Tibial nerve (tissue), 4 donors: ENCODE measurements around the gene FCAMR. TPM values are rescaled to one million over a fixed set of nuclear protein-coding genes. Genes with fewer than 3 reads are reported as not detected.
A peak's percentile ranks its signal among the peaks of the same experiment; 100 is the strongest.

ENCODE experiments used
- DNase-seq, 2 donors: peaks; one replicate each; pipeline ENCODE4 v3.0.0-alpha.2; 2019; ENCODE audit warnings: low spot score in 2 of 2
- H3K27ac ChIP-seq, 4 donors: fragments of 200-600 bp; sonication (generic) in 3 of 4; one replicate each; pipeline ENCODE4 v1.5.1; 2017 to 2019; ENCODE audit warnings: mild to moderate bottlenecking in 1 of 4
- H3K27me3 ChIP-seq, 2 donors: fragments of 200-600 bp; sonication (generic) in 1 of 2; one replicate each; pipeline versions ENCODE4 v1.5.1 to v1.6.0; 2017 to 2019
- H3K36me3 ChIP-seq, 3 donors: fragments of 200-600 bp; sonication (generic); one replicate each; pipeline ENCODE4 v1.5.1; 2018 to 2019
- H3K4me1 ChIP-seq, 4 donors: fragments of 200-600 bp; sonication (generic) in 3 of 4; one replicate each; pipeline ENCODE4 v1.5.1; 2017 to 2019
- H3K4me3 ChIP-seq, 4 donors: fragments of 200-600 bp; sonication (generic) in 3 of 4; one replicate each; pipeline ENCODE4 v1.5.1; 2017 to 2019; ENCODE audit warnings: mild to moderate bottlenecking in 1 of 4, moderate library complexity in 1 of 4
- H3K9me3 ChIP-seq, 4 donors: fragments of 200-600 bp; sonication (generic) in 3 of 4; one replicate each; pipeline ENCODE4 v1.5.1; 2017 to 2019
- CTCF ChIP-seq, 5 experiments: fragments of 200-600 bp in 3 of 5; fragments of 450-650 bp in 2 of 5; sonication (generic) in 3 of 5; IDR thresholded peaks; one replicate each; pipeline ENCODE4 v1.5.1; 2016 to 2019; ENCODE audit warnings: antibody characterized with exemption in 5 of 5, mild to moderate bottlenecking in 3 of 5, moderate library complexity in 2 of 5
- EP300 ChIP-seq, 2 donors: sonication (generic); formaldehyde crosslinking; IDR thresholded peaks; one replicate each; pipeline ENCODE4 v1.6.1; 2017; ENCODE audit warnings: antibody characterized with exemption in 2 of 2, mild to moderate bottlenecking in 1 of 2
- POLR2A ChIP-seq, 2 donors: fragments of 450-650 bp; IDR thresholded peaks; one replicate each; pipeline ENCODE4 v1.6.1; 2017; ENCODE audit warnings: antibody characterized with exemption in 2 of 2, mild to moderate bottlenecking in 2 of 2, moderate library complexity in 2 of 2
- WGBS, 2 donors: methylation state at CpG; one replicate each; pipeline ENCODE4 v1.1.5; 2018; 5-methylcytosine and 5-hydroxymethylcytosine counted together
- total RNA-seq, 4 donors: library from RNA; depleted of rRNA; stranded (reverse); fragments of >200 nt; gene quantifications; one replicate each; pipeline ENCODE4 v1.1.0, GENCODE V29; 2016

FCAMR gene
- total RNA-seq, 4 donors from 2014 or later = not detected

- Histone ChIP-seq H3K4me3 (no peak overlapping the region), H3K4me1 (peaks cover 0 to 53% (median 15%) of the 10 kb centered on the region in 4 donors), H3K9me3 (no peaks in the 10 kb centered on the region), H3K27ac (peak overlapping the region in 3 of 4 donors; percentile 3 to 76 (median 68)), H3K27me3 (no peaks in the 10 kb centered on the region), H3K36me3 (no peaks in the 10 kb centered on the region)
- whole genome bisulfite sequencing, 2 donors = 96 to 100% methylated on average over 2 of the region's 2 CpGs
- no peak for DNase-seq
- TF ChIP-seq POLR2A (IDR thresholded peaks at IDR 0.05) (no peak), CTCF (IDR thresholded peaks at IDR 0.05) (no peak), EP300 (IDR thresholded peaks at IDR 0.05) (no peak)
These were observed 40.5 kb upstream of the FCAMR start for GRCh38 chr1:207010726-207011125.

GRCh38 chr1:207009945-207010344 lies 39.7 kb upstream of the FCAMR start:
- Histone ChIP-seq H3K9me3 (no peaks in the 10 kb centered on the region), H3K4me1 (peaks cover 0 to 53% (median 15%) of the 10 kb centered on the region in 4 donors), H3K27ac (peak overlapping the region in 3 of 4 donors; percentile 3 to 76 (median 68)), H3K27me3 (no peaks in the 10 kb centered on the region), H3K4me3 (no peak overlapping the region), H3K36me3 (no peaks in the 10 kb centered on the region)
- TF ChIP-seq EP300 (IDR thresholded peaks at IDR 0.05) = no peak
- TF ChIP-seq CTCF (IDR thresholded peaks at IDR 0.05) = no peak
- TF ChIP-seq POLR2A (IDR thresholded peaks at IDR 0.05) = no peak
- DNase-seq = no peak
- 62 to 64% methylated on average over 7 of the region's 7 CpGs for WGBS, 2 donors

GRCh38 chr1:207009182-207009850 lies 39.1 kb upstream of the FCAMR start:
- Histone ChIP-seq H3K4me3 (no peak overlapping the region), H3K4me1 (peaks cover 0 to 53% (median 15%) of the 10 kb centered on the region in 4 donors), H3K27me3 (no peaks in the 10 kb centered on the region), H3K9me3 (no peaks in the 10 kb centered on the region), H3K27ac (peak overlapping the region in 3 of 4 donors; percentile 38 to 76 (median 68)), H3K36me3 (no peaks in the 10 kb centered on the region)
- no peak for DNase-seq
- TF ChIP-seq CTCF (IDR thresholded peaks at IDR 0.05) (no peak), EP300 (IDR thresholded peaks at IDR 0.05) (no peak), POLR2A (IDR thresholded peaks at IDR 0.05) (no peak)
- WGBS, 2 donors = 86 to 87% methylated on average over 10 of the region's 10 CpGs

GRCh38 chr1:207007352-207008033 lies 37.2 kb upstream of the FCAMR start:
- H3K4me1 ChIP-seq = peaks cover 0 to 59% (median 15%) of the 10 kb centered on the region in 4 donors
- peak overlapping the region; percentile 20 to 80 (median 50) for H3K27ac ChIP-seq
- H3K27me3 ChIP-seq = no peaks in the 10 kb centered on the region
- no peak overlapping the region for H3K4me3 ChIP-seq
- DNase-seq = peak; percentile 23 to 31
- H3K36me3 ChIP-seq = no peaks in the 10 kb centered on the region
- no peaks in the 10 kb centered on the region for H3K9me3 ChIP-seq
- TF ChIP-seq EP300 (IDR thresholded peaks at IDR 0.05) (no peak), CTCF (IDR thresholded peaks at IDR 0.05) (no peak), POLR2A (IDR thresholded peaks at IDR 0.05) (no peak)
- WGBS, 2 donors = 25 to 27% methylated on average over 5 of the region's 5 CpGs

GRCh38 chr1:207006914-207007313 lies 36.7 kb upstream of the FCAMR start:
- H3K9me3 ChIP-seq = no peaks in the 10 kb centered on the region
- no peak for DNase-seq
- no peak overlapping the region for H3K4me3 ChIP-seq
- TF ChIP-seq POLR2A (IDR thresholded peaks at IDR 0.05) (no peak), CTCF (IDR thresholded peaks at IDR 0.05) (no peak), EP300 (IDR thresholded peaks at IDR 0.05) (no peak)
- H3K27me3 ChIP-seq = no peaks in the 10 kb centered on the region
- H3K27ac ChIP-seq = peak overlapping the region in 3 of 4 donors; percentile 20 to 80 (median 76)
- H3K4me1 ChIP-seq = peaks cover 0 to 59% (median 15%) of the 10 kb centered on the region in 4 donors
- H3K36me3 ChIP-seq = no peaks in the 10 kb centered on the region
- 49 to 54% methylated on average over 3 of the region's 3 CpGs for WGBS, 2 donors
